ENCODE data around the gene QKI.

DNA sequence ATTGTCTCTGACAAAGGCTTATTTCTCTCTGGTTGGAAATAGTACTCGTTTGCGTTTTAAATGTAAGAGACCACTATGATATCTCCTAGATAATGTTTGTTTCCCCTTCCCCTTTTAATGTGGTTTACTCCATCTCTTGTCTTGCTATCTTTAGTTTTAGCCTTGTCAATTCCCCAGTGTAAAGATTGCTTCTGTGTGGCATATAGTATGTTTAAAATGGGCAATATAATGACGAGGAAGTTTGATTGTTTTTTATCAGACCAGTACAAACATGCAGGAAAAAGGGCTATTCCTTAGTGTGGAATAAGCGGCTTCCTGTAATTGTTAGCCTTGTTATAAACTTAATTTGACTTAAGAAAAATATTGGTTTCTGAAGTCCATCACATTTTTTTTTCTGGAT is 3.1 kb downstream of the QKI start:
- TF ChIP-seq, protein P1, sequence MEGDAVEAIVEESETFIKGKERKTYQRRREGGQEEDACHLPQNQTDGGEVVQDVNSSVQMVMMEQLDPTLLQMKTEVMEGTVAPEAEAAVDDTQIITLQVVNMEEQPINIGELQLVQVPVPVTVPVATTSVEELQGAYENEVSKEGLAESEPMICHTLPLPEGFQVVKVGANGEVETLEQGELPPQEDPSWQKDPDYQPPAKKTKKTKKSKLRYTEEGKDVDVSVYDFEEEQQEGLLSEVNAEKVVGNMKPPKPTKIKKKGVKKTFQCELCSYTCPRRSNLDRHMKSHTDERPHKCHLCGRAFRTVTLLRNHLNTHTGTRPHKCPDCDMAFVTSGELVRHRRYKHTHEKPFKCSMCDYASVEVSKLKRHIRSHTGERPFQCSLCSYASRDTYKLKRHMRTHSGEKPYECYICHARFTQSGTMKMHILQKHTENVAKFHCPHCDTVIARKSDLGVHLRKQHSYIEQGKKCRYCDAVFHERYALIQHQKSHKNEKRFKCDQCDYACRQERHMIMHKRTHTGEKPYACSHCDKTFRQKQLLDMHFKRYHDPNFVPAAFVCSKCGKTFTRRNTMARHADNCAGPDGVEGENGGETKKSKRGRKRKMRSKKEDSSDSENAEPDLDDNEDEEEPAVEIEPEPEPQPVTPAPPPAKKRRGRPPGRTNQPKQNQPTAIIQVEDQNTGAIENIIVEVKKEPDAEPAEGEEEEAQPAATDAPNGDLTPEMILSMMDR (IDR thresholded peaks at IDR 0.05 in 2 of 3, conservative IDR thresholded peaks at IDR 0.05 in 1 of 3; ENCODE audit: control insufficient read depth in 2 of 3, extremely low read depth in 1 of 3, insufficient read depth in 1 of 3, low read depth in 3 of 3, low read length in 3 of 3), result no peak
- TF ChIP-seq ZNF274 (IDR thresholded peaks at IDR 0.05; ENCODE audit: insufficient read depth, insufficient read length), result no peak
- TF ChIP-seq, protein P2, sequence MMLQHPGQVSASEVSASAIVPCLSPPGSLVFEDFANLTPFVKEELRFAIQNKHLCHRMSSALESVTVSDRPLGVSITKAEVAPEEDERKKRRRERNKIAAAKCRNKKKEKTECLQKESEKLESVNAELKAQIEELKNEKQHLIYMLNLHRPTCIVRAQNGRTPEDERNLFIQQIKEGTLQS (IDR thresholded peaks at IDR 0.05; ENCODE audit: borderline replicate concordance, extremely low read depth, low read depth, low read length), result no peak
- no peak for TF ChIP-seq RELA (IDR thresholded peaks at IDR 0.05; ENCODE audit: borderline replicate concordance, partially characterized antibody)
- no peak for TF ChIP-seq SMC3 (IDR thresholded peaks at IDR 0.05; ENCODE audit: borderline replicate concordance, low read length)
